Keratinocyte (primary cell): ENCODE results near the gene TNFSF10.
A peak's percentile ranks its signal among the peaks of the same experiment; 100 is the strongest.
"Not testable (repeated sequence)": the region's sequence is repeated elsewhere in the genome, so short reads cannot be mapped to it uniquely, and the experiment has no call there.

Experiments
- CTCF ChIP-seq, 3 experiments: IDR thresholded peaks in 1 of 3; conservative IDR thresholded peaks in 1 of 3; optimal IDR thresholded peaks in 1 of 3; 2 replicates in 2 of 3; 3 replicates in 1 of 3; pipeline versions ENCODE3 to v1.5.1; 2011; ENCODE audit warnings: low read length in 3 of 3, mild to moderate bottlenecking in 3 of 3, moderate library complexity in 2 of 3, control low read depth in 1 of 3, inconsistent platforms in 1 of 3; ENCODE audit not compliant: insufficient read depth in 2 of 3; ENCODE audit errors: extremely low read depth in 1 of 3
- EZH2 ChIP-seq: IDR thresholded peaks from one replicate; pipeline ENCODE4 v1.6.1; 2012; ENCODE audit warnings: inconsistent platforms, mild to moderate bottlenecking, low read length, moderate library complexity

- peak; percentile 59 to 73 (median 61) for TF ChIP-seq CTCF (optimal IDR thresholded peaks at IDR 0.05 in 1 of 3, IDR thresholded peaks at IDR 0.05 in 1 of 3, conservative IDR thresholded peaks at IDR 0.05 in 1 of 3; ENCODE audit: extremely low read depth in 1 of 3, insufficient read depth in 2 of 3, low read length in 3 of 3)
- not testable (repeated sequence) for TF ChIP-seq EZH2
Measured at GRCh38 chr3:172490198-172490669, 33.0 kb downstream of the TNFSF10 start.
